ENCODE measurements around the gene ARHGEF40. TPM values are rescaled to one million over a fixed set of nuclear protein-coding genes. Genes with fewer than 3 reads are reported as not detected.
A peak's percentile ranks its signal among the peaks of the same experiment; 100 is the strongest.

The ARHGEF40 gene
- total RNA-seq, 4 donors from 2014 or later, result 14.4 to 22.8 (median 17.6) TPM

GRCh38 chr14:21136024-21136423 is 65.9 kb downstream of the ARHGEF40 start:
- no peak for DNase-seq (ENCODE audit: low spot score in 2 of 2)
- Histone ChIP-seq H3K4me3 (no peak overlapping the region), H3K9me3 (no peaks in the 10 kb centered on the region), H3K27me3 (no peaks in the 10 kb centered on the region), H3K27ac (no peak overlapping the region), H3K4me1 (no peaks in the 10 kb centered on the region), H3K36me3 (no peaks in the 10 kb centered on the region)
- no peak for TF ChIP-seq POLR2AphosphoS5 (IDR thresholded peaks at IDR 0.05)
- peak; percentile 9 to 45 for TF ChIP-seq CTCF (IDR thresholded peaks at IDR 0.05)
- WGBS, result 34% methylated on average over 1 of the region's 1 CpG

Other genes with a start within 250 kb of the ARHGEF40 start
- not detected for gene RNASE3, start 178.9 kb upstream of the ARHGEF40 start, total RNA-seq
- 1 to 10 TPM in 1 of 4 donors, not detected in 3; 1.6 TPM for gene RNASE2, start 114.8 kb upstream of the ARHGEF40 start, total RNA-seq
- 100 to 1,000 TPM in 2 of 4 donors, 10 to 100 TPM in 2; 64.9 to 332 (median 96.3) TPM for gene METTL17, start 80.3 kb upstream of the ARHGEF40 start, total RNA-seq
- gene SLC39A2, start 71.0 kb upstream of the ARHGEF40 start, total RNA-seq, result 10 to 100 TPM in 3 of 4 donors, 1 to 10 TPM in 1; 5.1 to 46.7 (median 33.7) TPM
- gene NDRG2, start 45.2 kb upstream of the ARHGEF40 start, total RNA-seq, result 100 to 1,000 TPM; 269 to 433 (median 295) TPM
- not detected for gene TPPP2, start 40.1 kb upstream of the ARHGEF40 start, total RNA-seq
- under 1 TPM in 1 of 4 donors, not detected in 3; 0.29 TPM for gene RNASE13, start 35.5 kb upstream of the ARHGEF40 start, total RNA-seq
- 10 to 100 TPM; 10.3 to 46.9 (median 35.4) TPM for gene RNASE7, start 27.9 kb upstream of the ARHGEF40 start, total RNA-seq
- not detected for gene RNASE8, start 12.5 kb upstream of the ARHGEF40 start, total RNA-seq
- gene ZNF219, start 28.4 kb downstream of the ARHGEF40 start, total RNA-seq, result 10 to 100 TPM; 44.2 to 70.0 (median 56.7) TPM
- gene TMEM253, start 30.8 kb downstream of the ARHGEF40 start, total RNA-seq, result 1 to 10 TPM in 1 of 4 donors, under 1 TPM in 2, not detected in 1; 0.53 to 2.0 (median 0.83) TPM
- gene OR5AU1, start 85.8 kb downstream of the ARHGEF40 start, total RNA-seq, result not detected
- 100 to 1,000 TPM; 355 to 512 (median 409) TPM for gene HNRNPC, start 199.1 kb downstream of the ARHGEF40 start, total RNA-seq
- gene RPGRIP1, start 209.8 kb downstream of the ARHGEF40 start, total RNA-seq, result not detected